ENCODE data around the gene ACBD6.

GRCh38 chr1:180470031-180470430 lies 32.3 kb downstream of the ACBD6 start:
- TF ChIP-seq CTCF (conservative IDR thresholded peaks at IDR 0.05; ENCODE audit: low read depth, low read length) (no peak), EZH2 (IDR thresholded peaks at IDR 0.05; ENCODE audit: borderline replicate concordance, low read depth, low read length, poor library complexity, severe bottlenecking) (no peak)
